ENCODE measurements around the gene MIOX.

The MIOX gene

DNA sequence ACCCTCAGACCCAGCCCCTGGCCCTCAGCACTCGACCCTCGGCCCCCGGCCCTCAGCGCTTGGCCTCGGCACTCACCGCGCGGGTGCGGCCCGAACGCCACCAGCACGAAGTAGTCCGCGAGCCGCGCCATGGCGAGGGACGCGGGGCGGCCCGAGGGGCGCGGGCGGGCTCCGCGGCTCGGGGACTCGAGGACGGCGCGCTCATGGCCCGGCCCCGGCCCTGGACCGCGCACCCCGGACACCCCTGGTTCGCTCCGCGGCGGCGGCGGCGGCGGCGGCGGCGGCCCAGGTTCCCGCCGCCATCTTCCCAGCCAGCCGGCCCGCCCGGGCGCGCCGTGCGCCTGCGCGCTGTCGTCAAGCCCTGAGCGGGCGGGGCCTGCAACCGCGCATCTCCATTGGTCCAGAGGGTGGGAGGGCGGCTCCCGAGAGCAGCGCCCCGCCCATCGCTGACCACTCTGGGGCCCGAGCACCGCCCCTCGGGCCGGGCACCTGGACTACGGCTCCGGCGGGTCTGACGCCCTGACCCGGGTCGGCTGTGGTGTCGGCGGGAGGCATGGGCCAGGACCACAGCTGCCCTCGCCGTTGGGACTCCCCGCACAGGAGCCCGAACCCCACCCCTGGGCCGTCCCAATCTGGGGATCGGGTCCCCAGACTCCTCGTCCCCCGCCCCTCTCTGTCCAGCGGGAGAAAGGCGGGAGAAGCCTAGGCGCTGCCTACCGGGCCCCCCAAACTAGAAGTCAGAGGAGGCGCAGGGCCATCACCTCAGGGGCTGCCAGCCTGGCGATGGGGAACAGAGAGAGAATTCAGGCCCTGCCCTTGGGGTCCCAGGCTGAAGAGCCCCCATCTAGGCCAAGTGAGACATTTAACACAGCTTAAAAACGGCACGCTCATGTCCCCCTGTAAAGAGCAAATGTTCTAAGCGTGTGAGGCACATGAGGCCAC, 11.7 kb upstream of the MIOX start, which contains the start of gene SBF1:
Gene SBF1 (minus strand): TSS at position 326 of the 942 bp plus-strand sequence. CDS start 195 bp downstream, at position 131.
- DNase-seq = peak; percentile 86

DNA sequence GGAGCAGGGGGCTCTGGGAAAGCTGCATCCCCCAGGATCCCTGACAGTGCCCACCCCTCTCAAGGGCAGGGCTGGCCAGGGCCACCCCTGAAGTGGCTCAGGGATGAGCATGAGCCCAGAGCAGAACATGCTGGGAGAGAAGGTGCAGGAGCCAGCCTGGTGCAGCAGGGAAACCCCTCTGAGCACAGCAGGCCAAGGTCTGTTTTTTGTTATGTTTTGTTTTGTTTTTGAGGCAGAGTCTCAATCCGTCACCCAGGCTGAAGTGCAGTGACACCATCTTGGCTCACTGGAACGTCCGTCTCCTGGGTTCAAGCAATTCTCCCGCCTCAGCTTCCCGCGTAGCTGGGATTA, 11.0 kb upstream of the MIOX start:
- DNase-seq = no peak

DNA sequence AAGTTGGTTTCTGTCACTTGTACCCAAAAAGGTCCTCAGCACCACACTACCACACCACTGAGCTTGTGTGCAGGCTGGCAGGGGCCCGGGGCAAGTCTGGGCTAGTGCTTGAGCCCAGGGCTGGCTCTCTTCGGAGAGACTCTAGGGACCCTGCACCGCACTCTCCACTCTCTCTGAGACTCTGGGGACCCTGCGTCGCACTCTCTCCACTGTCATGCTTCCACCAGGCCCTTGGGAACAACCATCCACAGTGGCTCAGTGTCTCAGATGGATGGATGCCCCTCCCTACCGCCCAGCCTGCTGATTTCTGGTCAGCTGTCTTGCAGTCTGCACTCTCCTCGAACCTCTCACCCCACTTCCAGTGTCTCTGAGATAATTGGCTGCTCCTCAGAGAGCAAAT, 9.8 kb upstream of the MIOX start:
- DNase-seq = peak; percentile 89

DNA sequence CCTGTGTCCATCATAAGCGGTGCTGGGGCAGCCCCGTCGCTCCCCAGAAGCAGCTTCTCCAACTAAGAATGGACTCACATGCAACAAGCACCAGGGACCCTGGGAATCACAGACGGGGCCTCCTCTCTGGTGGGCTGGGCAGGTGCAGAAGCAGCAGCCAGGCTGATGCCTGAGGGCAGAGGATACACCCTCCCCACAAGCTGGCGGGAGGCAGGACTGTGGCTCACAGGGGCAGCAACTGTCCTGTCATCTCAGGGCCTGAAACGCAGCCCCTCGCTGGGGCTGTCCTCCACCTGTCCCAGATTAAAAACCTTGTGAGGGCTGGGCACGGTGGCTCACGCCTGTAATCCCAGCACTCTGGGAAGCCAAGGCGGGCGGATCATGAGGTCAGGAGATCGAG, 8.7 kb upstream of the MIOX start:
- DNase-seq = no peak

DNA sequence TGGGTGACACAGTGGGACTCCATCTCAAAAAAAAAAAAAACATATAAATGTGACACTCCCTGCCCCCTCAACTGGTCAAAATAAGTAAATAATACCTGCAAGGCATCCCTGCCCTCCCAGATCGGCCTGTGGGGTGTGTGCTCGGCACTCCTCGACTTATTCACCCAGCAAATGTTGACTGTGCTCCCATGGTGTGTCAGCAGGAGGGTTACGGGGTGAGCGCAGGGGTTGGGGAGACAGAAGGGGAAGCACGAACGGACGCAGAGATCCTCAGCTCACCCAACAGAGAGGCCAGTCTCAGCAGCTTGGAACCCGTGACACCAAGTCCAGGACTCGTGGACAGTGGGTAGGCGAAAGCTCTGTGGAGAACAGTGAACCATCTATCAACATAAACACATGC, 6.9 kb upstream of the MIOX start:
- no peak for DNase-seq

DNA sequence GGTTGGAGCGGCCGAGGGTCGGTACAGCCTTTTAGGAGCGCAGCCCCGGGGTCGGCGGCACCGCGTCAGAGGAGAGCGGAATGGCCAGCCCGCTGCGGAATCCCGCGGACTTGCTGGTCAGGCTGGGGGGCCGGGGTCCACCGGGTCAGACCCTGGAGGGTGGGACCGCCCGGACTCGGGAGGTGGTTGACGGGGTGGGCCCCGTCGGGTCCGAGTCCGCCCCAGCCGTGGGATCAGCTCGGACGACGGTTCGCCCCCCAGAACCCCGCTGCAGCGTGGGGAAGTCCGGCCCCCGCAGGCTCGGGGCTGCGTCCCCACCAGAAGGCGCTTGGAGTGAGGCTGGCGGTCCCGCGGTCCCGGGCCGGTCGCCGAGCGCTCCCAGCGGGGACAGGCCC, 5.6 kb upstream of the MIOX start:
- no peak for DNase-seq

DNA sequence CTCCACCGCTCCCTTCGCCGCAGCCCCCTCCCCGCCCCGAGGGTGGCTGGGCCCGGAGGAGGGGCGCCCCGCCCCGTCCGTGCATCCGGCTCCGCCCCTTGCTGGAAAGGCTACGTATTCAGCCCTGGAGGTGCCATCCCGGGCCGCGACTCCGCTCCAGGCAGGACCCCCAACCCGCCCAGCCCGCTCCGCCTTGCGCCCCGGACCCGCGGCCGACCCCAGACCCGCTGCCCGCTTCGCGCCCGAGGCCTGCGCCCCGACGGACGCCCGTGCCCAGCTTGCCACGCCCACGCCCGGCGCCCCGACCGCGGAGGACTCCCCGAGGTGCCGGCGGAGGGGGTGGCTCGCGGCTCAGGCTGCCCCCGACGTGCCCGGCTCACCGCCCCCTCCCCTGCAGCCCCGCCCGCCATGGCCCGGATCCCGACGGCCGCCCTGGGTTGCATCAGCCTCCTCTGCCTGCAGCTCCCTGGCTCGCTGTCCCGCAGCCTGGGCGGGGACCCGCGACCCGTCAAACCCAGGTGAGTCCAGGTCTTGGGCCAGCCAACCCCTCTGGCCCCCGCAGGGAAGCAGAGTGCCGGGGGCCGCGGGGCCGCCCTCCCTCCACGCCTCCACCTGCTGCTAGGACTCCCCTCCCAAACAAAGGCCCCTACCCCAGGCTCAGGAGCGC, 5.1 kb upstream of the MIOX start, which contains the start of gene ADM2:
Gene ADM2 (plus strand): TSS at position 104 of the 667 bp plus-strand sequence. CDS start 305 bp downstream, at position 409.
- peak; percentile 41 for DNase-seq

DNA sequence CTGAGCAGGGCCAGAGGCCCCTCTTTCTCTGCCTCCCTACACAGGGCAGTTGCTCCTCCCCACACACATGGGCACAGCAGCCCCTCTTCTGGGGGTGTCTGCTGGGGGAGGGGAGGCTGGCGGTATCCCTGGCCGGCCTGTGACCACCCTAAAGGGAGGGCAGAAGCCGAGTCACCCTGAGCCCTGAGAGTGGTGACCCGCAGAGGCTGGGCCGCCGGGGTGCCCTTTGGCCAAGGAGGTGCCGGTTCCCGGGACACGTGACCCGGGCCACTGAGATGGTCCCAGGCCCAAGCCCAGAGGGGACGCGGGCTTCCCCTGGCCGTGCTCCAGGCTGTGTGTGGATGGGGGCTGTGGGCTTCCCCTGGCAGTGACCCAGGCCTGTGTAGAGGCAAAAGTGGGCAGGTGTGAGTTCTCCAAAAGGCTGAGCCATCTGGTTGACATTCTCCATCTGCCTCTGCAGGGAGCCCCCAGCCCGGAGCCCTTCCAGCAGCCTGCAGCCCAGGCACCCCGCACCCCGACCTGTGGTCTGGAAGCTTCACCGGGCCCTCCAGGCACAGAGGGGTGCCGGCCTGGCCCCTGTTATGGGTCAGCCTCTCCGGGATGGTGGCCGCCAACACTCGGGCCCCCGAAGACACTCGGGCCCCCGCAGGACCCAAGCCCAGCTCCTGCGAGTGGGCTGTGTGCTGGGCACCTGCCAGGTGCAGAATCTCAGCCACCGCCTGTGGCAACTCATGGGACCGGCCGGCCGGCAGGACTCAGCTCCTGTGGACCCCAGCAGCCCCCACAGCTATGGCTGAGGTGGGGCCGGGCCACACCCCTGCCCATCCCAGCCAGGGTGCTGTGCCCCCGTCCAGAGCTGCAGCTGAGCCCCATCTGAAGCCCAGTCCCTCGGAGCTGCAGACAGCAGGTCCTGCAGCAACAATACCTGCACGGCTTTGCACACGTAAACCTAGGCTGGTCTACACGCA, 4.3 kb upstream of the MIOX start:
- no peak for DNase-seq

DNA sequence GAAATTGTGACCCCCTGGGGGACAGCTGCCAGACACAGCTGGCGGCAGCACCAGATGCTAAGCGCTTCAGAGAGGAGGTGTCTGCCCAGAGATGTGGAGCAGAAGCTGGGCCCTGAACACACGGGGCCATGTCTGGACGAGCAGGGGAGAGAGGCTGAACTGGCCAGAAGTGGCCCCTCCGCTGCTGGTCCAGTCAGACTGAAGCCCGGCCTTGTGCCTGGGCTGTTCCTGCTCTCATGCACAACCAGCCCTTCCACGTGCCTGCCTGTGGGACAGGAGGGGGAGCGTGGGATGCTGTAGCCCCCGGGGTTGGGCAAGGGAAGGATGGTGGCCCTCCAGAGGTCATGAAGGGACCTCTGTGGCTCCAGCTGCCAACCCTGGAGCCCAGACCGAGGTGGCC, 3.6 kb upstream of the MIOX start:
- DNase-seq = no peak

DNA sequence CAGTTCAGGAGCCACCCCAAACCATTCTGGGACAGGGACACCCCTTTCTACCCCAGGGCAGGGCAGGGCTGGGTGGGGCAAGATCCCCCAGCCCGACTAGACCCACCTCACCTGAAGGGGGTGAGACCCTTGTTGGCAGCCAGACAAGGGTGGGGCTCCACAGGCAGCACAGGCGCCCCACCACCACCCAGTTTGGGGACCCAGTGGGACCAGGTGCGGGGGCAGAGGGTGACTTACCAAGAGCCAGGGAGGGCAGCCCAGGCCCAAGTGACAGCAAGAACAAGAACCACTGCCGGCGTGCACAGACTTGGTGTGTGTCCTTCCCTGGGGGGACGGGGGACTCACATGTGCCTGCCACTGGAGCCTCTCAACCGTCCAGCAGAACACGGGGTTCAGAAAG, 3.1 kb upstream of the MIOX start:
- no peak for DNase-seq

DNA sequence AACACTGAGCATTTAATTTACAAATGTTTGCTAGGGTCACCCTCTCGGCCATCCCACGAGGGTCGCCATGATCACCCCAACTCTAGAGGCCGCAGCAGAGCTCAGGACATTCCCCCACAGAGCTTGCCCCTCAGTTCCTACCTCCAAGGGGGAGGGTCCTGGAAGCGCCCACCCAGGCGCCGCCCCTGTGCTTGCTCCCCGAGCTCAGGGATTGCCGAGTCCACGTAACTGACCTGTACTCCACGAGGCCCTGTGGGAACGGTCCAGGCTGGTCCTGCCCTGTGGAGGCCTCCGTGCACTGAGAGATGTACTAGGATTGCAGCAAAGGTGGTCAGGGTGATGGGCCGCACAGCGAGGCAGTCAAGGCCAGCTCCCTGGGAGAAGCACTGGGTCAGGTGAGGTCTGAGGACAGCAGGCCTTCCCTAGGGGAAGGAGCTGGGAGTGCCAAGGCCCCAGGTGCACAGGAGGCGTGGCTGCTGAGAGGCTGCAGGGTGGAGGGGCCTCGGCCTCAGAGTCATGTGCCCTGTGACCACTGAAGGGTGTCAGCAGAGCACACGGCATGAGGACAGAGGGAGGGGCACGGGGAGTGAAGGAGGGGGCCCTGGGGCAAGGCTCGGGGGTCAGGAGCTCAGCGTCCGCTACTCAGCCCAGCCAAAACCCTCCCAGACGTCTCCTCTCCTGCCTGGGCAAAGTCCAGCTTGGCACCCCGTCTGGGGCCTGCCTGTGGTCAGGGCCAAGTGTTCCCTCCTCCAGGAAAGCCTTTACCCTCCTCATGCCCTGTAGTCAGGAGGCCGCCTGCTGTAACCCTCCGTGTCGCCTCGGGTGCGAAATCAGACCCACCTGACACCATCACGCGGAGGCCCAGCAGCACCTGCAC, 2.4 kb upstream of the MIOX start:
- DNase-seq = no peak

DNA sequence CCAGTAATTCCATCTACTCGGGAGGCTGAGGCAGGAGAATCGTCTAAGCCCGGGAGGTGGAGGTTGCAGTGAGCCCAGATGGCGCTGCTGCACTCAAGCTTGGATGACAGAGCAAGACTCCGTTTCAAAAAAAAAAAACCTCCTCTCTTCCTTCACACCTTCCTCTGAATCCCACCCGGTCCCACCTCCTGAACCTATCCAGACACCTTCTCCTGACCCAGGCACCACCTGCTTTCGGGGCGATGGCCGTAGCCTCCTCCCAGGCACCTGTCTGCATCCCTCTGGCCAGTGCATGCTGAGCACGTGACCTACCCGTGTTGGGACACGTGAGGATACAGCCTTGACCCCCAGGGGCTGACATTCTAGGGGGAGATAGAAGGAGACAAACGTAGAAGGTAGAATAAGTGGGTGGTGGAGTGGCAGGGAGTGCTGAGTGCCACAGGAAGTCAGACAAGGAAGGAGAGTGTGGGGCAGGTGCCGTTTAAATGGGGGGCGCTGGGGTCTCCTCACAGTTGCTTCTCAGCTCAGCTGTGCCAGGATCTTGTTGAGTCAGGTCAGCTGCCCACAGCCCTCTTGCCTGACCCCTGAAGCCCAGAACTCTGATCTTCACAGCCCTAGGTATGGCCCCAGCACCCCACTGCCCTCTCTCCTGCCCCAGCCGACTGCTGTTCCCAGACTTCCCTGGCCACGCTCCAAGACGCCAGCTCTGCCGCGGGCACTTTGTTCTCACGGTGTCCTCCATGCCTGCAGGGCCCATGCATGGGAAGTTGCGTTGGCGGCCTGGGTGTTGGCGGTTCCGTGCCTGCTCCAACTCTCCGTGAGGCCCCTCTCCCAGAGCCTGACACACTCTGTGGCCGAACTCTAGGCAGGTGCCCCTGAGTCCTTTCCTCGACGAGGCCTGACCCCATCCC, 1.2 kb upstream of the MIOX start:
- DNase-seq = peak; percentile 13

DNA sequence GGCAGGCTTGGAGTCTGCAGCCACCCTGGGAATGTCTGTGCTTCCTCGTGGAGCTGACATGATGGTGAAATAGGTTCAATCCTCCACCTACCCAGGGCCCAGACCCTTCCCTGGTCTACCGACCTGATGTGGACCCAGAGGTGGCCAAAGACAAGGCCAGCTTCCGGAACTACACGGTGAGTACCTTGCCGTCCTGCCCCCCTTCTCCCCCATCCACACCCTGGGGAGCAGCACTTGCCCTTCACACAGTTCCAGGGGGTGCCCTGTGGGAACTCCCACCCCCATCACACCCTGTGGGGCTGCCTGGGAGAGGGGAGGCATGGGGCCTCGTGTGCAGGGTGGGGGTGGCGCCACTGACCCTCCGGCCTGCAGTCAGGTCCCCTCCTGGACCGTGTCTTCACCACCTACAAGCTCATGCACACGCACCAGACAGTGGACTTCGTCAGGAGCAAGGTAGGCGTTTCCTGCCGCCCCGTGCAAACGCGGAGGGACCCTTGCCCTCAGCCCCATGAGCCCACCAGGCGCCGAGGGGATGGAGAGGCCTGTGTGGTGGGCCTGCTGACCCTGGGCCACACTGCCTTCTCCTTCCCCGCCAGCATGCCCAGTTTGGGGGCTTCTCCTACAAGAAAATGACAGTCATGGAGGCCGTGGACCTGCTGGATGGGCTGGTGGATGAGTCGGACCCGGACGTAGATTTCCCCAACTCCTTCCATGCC, 789 bp downstream of the MIOX start:
- no peak for DNase-seq

DNA sequence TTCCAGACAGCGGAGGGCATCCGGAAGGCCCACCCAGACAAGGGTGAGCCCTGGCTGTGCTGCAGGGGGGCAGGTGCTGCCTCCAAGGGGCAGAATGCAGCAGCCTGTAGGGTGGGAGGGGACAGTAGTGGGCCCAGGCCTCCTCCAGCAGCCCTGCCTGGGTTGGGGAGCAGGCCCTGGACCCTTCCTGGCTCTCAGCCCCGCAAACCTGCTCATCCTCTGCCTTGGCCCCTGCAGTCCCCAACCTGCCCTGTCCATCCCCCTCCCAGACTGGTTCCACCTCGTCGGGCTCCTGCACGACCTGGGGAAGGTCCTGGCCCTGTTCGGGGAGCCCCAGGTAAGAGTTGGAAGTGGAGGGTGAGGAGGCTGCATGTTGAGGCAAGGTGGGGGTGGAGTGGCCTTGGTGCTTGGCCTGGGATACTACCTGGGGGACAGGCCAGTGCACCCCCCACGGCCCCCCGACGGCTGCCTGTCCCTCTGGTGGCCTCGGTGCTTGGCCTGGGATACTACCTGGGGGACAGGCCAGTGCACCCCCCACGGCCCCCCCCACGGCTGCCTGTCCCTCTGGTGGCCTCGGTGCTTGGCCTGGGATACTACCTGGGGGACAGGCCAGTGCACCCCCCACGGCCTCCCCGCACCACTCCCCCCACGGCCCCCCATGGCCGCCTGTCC, 1.5 kb downstream of the MIOX start:
- no peak for DNase-seq

DNA sequence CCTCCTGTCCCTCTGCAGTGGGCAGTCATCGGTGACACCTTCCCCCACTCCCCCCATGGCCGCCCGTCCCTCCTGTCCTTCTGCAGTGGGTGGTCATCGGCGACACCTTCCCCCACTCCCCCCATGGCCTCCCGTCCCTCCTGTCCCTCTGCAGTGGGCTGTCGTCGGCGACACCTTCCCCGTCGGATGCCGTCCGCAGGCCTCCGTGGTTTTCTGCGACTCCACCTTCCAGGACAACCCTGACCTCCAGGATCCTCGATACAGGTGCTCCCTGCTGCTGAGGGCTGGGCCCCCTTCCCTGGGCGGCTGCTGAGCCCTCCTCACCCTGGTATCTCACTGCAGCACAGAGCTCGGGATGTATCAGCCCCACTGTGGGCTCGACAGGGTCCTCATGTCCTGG, 2.2 kb downstream of the MIOX start:
- no peak for DNase-seq

DNA sequence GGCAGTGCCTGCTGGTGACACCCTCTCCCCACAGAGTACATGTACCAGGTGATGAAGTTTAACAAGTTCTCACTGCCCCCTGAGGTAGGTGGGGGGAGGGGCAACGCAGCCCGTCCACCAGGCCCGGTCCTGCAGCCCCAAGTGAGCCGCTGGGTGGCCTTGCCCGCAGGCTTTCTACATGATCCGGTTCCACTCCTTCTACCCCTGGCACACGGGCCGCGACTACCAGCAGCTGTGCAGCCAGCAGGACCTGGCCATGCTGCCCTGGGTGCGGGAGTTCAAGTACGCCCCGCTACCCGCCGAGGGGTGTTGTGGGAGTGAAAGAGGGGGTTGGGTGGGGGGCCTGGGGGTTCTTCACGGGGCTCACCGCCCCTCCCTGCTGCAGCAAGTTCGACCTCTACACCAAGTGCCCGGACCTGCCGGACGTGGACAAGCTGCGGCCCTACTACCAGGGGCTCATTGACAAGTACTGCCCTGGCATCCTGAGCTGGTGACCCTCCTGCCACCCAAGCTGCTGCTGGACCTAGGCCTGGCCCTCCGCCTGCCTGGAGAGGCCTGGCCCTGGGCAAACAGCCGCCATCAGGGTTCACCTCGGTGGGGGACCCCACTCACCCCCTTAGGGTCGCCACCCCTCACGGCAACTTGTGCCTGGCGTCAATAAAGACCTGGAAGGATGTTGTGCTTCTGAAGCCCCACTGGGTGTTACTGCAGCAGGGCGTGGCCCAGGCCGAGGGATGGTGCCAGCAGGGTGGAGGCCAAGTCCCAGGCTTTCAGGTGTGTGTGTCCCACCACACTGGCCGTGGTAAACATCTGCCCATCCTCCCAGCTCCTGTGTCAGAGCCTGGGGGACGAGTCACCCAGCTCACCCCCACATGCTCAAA, 2.9 kb downstream of the MIOX start:
- DNase-seq = no peak

DNA sequence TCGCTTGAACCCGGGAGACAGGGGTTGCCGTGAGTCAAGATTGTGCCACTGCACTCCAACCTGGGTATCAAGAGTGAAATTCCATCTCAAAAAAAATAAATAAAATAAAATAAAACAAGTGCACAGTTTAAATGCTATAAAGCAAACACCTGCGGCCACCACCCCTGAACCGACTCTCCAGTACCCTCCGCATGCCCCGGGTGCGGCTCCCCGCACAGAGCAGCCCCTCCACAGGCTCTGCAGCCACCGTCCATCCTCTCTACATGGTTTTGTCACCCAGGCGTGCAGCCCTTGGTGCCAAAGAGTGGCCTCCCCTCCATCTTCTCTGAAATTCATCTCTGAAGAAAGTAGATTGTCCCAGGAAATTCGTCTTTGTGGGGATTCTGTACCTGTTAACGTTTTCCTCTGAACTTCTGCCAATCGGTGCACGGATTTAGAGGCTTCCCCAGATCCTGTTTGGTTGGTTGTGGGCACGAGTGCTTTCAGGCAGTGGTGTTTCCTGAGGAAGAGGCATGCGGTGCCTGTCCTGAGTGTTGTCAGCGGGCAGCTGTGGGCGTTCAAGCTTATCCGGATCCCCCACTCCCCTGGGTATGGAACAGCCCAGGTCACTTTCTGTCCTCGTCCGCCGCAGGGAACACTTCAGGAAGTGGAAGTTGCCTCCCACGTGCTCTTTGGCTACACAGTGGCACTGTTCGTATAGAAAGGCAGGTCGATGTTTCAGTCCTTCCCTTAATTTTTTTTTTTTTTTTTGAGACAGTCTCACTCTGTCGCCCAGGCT, 4.1 kb downstream of the MIOX start:
- no peak for DNase-seq

DNA sequence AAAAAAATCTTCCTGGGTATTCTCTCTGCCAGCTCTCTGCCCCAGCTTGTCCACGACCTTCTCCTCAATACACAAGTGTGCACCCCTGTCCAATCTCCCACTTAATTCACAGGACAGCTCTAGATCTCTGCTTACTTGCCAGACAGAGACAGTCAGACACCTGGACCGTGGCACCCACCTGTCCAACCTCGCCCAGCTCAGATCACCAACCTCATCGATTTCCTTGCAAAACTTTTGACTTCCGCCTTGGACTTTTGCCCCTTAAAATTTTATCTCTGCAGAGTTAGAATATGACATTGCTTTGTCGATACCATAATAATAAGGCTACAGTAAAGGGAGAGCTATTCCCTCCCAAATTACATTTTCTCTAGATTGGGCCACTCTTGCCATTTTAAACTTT, 10.4 kb downstream of the MIOX start:
- DNase-seq = no peak
